ENCODE results near the gene RNF168.

RNF168 gene

GRCh38 chr3:196541684-196542445 lies 38.3 kb upstream of the RNF168 start:
- DNase-seq (ENCODE audit: low read depth in 2 of 2): no peak
- no peak for TF ChIP-seq CTCF (IDR thresholded peaks at IDR 0.05; ENCODE audit: low read depth, low read length)
- no peak overlapping the region for H3K4me3 ChIP-seq (replicated peaks in 1 of 2; ENCODE audit: low read depth in 2 of 2, low read length in 2 of 2)

GRCh38 chr3:196537319-196537984 lies 33.9 kb upstream of the RNF168 start:
- H3K4me3 ChIP-seq (replicated peaks in 1 of 2; ENCODE audit: low read depth in 2 of 2, low read length in 2 of 2): no peak overlapping the region
- TF ChIP-seq CTCF (IDR thresholded peaks at IDR 0.05; ENCODE audit: low read depth, low read length): peak; percentile 58
- peak; percentile 21 to 68 for DNase-seq (ENCODE audit: low read depth in 2 of 2)

- H3K4me3 ChIP-seq (replicated peaks in 1 of 2; ENCODE audit: low read depth in 2 of 2, low read length in 2 of 2): no peak overlapping the region
- TF ChIP-seq CTCF (IDR thresholded peaks at IDR 0.05; ENCODE audit: low read depth, low read length): no peak
- peak in 1 of 2 donors; percentile 39 for DNase-seq (ENCODE audit: low read depth in 2 of 2)
Measured at GRCh38 chr3:196533260-196533681, 29.7 kb upstream of the RNF168 start.

GRCh38 chr3:196531418-196531817 lies 27.9 kb upstream of the RNF168 start:
- no peak overlapping the region for H3K4me3 ChIP-seq (replicated peaks in 1 of 2; ENCODE audit: low read depth in 2 of 2, low read length in 2 of 2)
- TF ChIP-seq CTCF (IDR thresholded peaks at IDR 0.05; ENCODE audit: low read depth, low read length): no peak
- no peak for DNase-seq (ENCODE audit: low read depth in 2 of 2)

- peak; percentile 55 to 76 for DNase-seq (ENCODE audit: low read depth in 2 of 2)
- H3K4me3 ChIP-seq (replicated peaks in 1 of 2; ENCODE audit: low read depth in 2 of 2, low read length in 2 of 2): peak overlapping the region; percentile 40 to 42
- peak; percentile 28 for TF ChIP-seq CTCF (IDR thresholded peaks at IDR 0.05; ENCODE audit: low read depth, low read length)
Measured at GRCh38 chr3:196528639-196529233, 25.2 kb upstream of the RNF168 start.

GRCh38 chr3:196525141-196525540 lies 21.6 kb upstream of the RNF168 start:
- H3K4me3 ChIP-seq (replicated peaks in 1 of 2; ENCODE audit: low read depth in 2 of 2, low read length in 2 of 2): no peak overlapping the region
- DNase-seq (ENCODE audit: low read depth in 2 of 2): no peak
- no peak for TF ChIP-seq CTCF (IDR thresholded peaks at IDR 0.05; ENCODE audit: low read depth, low read length)

Data from cardiac fibroblast (primary cell).